Measurements from ENCODE around the gene MXRA7. TPM values are rescaled to one million over a fixed set of nuclear protein-coding genes. Genes with fewer than 3 reads are reported as not detected.
"Not testable (repeated sequence)": the region's sequence is repeated elsewhere in the genome, so short reads cannot be mapped to it uniquely, and the experiment has no call there.

MXRA7 gene
- total and polyA plus RNA-seq, 7 experiments from 2014 or later = 1.8 to 7.5 (median 2.7) TPM

DNA sequence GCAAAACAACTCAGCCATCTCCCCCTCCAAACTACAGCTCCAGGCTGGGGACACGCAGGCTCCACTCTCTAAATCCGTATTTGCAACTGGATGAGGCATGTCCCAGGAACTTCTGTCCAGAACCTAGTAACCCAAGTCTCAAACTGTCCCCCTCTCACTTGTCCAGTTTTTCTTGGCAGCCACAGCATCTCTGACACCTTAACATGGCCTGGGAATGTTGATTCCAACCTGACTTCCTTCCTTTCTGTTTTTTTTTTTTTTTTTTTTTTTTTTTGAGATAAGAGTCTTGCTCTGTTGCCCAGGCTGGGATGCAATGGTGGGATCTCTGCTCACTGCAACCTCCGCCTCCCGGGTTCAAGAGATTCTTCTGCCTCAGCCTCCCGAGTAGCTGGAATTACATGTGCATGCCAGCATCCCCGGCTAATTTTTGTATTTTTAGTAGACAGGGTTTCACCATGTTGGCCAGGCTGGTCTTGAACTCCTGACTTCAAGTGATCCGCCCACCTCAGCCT is 12.2 kb downstream of the MXRA7 start:
- H3K27me3 Mint-ChIP-seq; H3K4me3 ChIP-seq (ENCODE audit: low read length); H3K36me3 ChIP-seq (ENCODE audit: control insufficient read depth in 2 of 3, insufficient read depth in 3 of 3, low read length in 3 of 3); H3K36me3 Mint-ChIP-seq; H3K4me1 ChIP-seq (ENCODE audit: control insufficient read depth in 2 of 2, insufficient read depth in 2 of 2, low read length in 2 of 2); H3K27me3 ChIP-seq (ENCODE audit: control insufficient read depth in 2 of 2, insufficient read depth in 2 of 2, low read length in 2 of 2); CTCF ChIA-PET; H3K9me3 ChIP-seq (ENCODE audit: control insufficient read depth in 2 of 3, low read length in 3 of 3); intact Hi-C loops (cut with micrococcal nuclease); ATAC-seq; H3K9me3 Mint-ChIP-seq; DNase-seq; H3K4me3 Mint-ChIP-seq; POLR2A ChIA-PET; H3K27ac Mint-ChIP-seq; H3K27ac ChIP-seq (ENCODE audit: low read depth, low read length): not testable (repeated sequence)
- H3K4me1 Mint-ChIP-seq = peaks cover 0 to 16% (median 0%) of the 10 kb centered on the region in 7 donors

DNA sequence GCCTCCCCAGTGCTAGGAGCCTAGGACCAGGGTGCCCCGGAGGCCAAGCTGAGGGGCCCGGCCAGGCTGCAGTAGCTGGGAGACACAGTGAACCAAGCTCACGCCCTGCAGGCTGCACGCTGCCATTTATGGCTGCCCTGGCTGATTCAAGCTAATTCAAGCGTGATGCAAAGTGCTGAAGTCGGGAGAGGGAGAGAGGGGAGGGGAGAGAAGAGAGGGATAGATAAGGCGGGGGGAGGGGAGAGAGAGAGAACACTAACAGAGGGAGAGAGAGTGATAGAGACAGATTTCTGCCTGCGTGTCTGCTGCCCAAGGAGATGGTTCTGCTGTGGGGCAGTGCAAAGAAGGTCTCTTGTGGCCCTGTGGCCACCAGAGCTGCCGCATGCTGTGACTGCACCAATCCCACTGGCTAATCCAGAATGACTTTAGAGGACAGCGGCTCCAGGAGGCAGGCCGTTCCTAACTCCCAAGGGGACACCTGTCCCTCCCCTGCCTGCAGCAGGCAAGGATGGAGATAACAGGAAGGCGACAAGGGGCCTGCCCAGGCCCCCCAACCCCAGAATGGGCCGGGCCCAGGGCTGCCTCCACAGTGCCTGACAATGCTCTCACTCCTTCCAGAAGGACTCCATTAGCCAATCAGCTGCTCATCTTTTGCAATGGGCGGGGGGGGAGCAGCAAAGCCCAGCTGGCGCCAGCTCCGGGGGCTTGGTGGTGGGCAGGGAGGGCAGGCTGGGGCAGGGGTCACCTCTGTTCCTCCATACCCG is 12.9 kb downstream of the MXRA7 start:
- Histone ChIP-seq H3K27me3 (ENCODE audit: control insufficient read depth in 2 of 2, insufficient read depth in 2 of 2, low read length in 2 of 2) (no peaks in the 10 kb centered on the region), H3K9me3 (ENCODE audit: control insufficient read depth in 2 of 3, low read length in 3 of 3) (no peaks in the 10 kb centered on the region), H3K4me3 (ENCODE audit: low read length) (no peak overlapping the region), H3K27ac (ENCODE audit: low read depth, low read length) (no peak overlapping the region), H3K4me1 (ENCODE audit: control insufficient read depth in 2 of 2, insufficient read depth in 2 of 2, low read length in 2 of 2) (no peaks in the 10 kb centered on the region), H3K36me3 (ENCODE audit: control insufficient read depth in 2 of 3, insufficient read depth in 3 of 3, low read length in 3 of 3) (no peaks in the 10 kb centered on the region)
- intact Hi-C loops (cut with micrococcal nuclease) = no loop called here
- ATAC-seq (no peak), DNase-seq (no peak)
- H3K4me1 Mint-ChIP-seq = peaks cover 0 to 16% (median 0%) of the 10 kb centered on the region in 7 donors
- no peaks in the 10 kb centered on the region for H3K36me3 Mint-ChIP-seq
- H3K9me3 Mint-ChIP-seq = no peaks in the 10 kb centered on the region
- POLR2A ChIA-PET = interaction anchor here (0.7 kb wide), 1 partner anchor 414 kb away, joined by 3 read pairs; no protein-coding TSS in a partner anchor
- H3K4me3 Mint-ChIP-seq = no peak overlapping the region
- CTCF ChIA-PET = no interaction called here
- peak overlapping the region in 1 of 9 donors; percentile 42 for H3K27ac Mint-ChIP-seq
- peaks cover 0 to 6% (median 0%) of the 10 kb centered on the region in 5 donors for H3K27me3 Mint-ChIP-seq

DNA sequence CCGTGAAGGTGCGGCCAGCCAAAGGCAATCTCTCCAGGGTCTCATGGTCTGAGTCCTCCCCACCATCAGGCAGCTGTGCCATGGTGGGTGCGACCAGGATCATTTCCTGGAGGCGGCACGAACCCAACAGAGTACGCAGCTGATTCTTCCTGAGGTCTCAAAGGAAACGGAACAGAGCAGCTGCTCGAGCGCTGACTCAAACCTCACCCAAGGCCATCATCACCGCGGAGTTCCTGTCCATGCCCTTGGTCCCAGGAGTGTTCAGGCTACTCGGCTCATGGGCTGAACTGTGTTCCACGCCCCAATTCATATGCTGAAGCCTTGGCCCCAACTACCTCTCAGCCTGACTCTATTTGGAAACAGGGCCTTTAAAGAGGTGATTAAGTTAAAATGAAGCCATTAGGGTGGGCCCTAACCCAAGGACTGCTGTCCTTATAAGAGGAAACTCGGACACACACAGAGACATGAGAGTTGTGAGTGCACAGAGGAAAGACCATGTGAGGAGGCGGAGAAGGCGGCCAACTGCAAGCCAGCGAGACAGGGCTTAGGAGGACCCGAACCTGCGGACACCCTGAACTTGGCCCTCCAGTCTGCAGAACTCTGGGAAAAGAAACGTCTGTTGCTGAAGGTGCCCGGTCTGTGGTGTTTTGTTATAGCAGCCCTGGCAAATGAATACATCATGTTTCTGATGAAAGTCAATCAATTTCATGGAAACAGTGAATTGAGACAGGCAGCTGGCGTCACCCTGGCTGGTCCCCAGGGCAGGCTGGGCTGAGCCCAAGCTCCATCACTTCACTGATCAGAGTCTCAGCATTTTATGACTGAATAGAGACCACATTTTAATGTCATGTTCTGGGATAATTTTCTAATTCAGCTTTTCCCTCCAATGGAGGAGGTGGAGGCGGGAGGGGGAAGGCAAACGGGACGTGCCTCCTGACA is 13.7 kb downstream of the MXRA7 start:
- POLR2A ChIA-PET = interaction anchor here (0.7 kb wide), 1 partner anchor 413 kb away, joined by 3 read pairs; no protein-coding TSS in a partner anchor
- no peaks in the 10 kb centered on the region for H3K9me3 Mint-ChIP-seq
- DNase-seq = no peak
- intact Hi-C loops (cut with micrococcal nuclease) = no loop called here
- H3K9me3 ChIP-seq (ENCODE audit: control insufficient read depth in 2 of 3, low read length in 3 of 3) = no peaks in the 10 kb centered on the region
- peak overlapping the region in 1 of 9 donors; percentile 38 for H3K27ac Mint-ChIP-seq
- H3K27me3 ChIP-seq (ENCODE audit: control insufficient read depth in 2 of 2, insufficient read depth in 2 of 2, low read length in 2 of 2) = no peaks in the 10 kb centered on the region
- peaks cover 0 to 6% (median 0%) of the 10 kb centered on the region in 5 donors for H3K27me3 Mint-ChIP-seq
- no peaks in the 10 kb centered on the region for H3K36me3 Mint-ChIP-seq
- no peak for ATAC-seq
- H3K4me3 Mint-ChIP-seq = no peak overlapping the region
- H3K4me1 ChIP-seq (ENCODE audit: control insufficient read depth in 2 of 2, insufficient read depth in 2 of 2, low read length in 2 of 2) = no peaks in the 10 kb centered on the region
- H3K36me3 ChIP-seq (ENCODE audit: control insufficient read depth in 2 of 3, insufficient read depth in 3 of 3, low read length in 3 of 3) = no peaks in the 10 kb centered on the region
- no peak overlapping the region for H3K27ac ChIP-seq (ENCODE audit: low read depth, low read length)
- CTCF ChIA-PET = interaction anchor here (1.1 kb wide), 1 partner anchor 174 kb away, joined by 3 read pairs; no protein-coding TSS in a partner anchor
- H3K4me1 Mint-ChIP-seq = peaks cover 0 to 16% (median 0%) of the 10 kb centered on the region in 7 donors
- no peak overlapping the region for H3K4me3 ChIP-seq (ENCODE audit: low read length)

GRCh38 chr17:76695059-76695831 is 15.5 kb downstream of the MXRA7 start:
- Mint-ChIP-seq H3K27ac (no peak overlapping the region), H3K4me1 (peaks cover 0 to 16% (median 0%) of the 10 kb centered on the region in 7 donors), H3K9me3 (no peaks in the 10 kb centered on the region), H3K4me3 (no peak overlapping the region), H3K27me3 (peaks cover 0 to 6% (median 0%) of the 10 kb centered on the region in 5 donors), H3K36me3 (no peaks in the 10 kb centered on the region)
- Histone ChIP-seq H3K27me3 (ENCODE audit: control insufficient read depth in 2 of 2, insufficient read depth in 2 of 2, low read length in 2 of 2) (no peaks in the 10 kb centered on the region), H3K4me1 (ENCODE audit: control insufficient read depth in 2 of 2, insufficient read depth in 2 of 2, low read length in 2 of 2) (no peaks in the 10 kb centered on the region), H3K36me3 (ENCODE audit: control insufficient read depth in 2 of 3, insufficient read depth in 3 of 3, low read length in 3 of 3) (no peaks in the 10 kb centered on the region), H3K4me3 (ENCODE audit: low read length) (no peak overlapping the region), H3K27ac (ENCODE audit: low read depth, low read length) (no peak overlapping the region), H3K9me3 (ENCODE audit: control insufficient read depth in 2 of 3, low read length in 3 of 3) (no peaks in the 10 kb centered on the region)
- ChIA-PET CTCF (no interaction called here), POLR2A (no interaction called here)
- DNase-seq (no peak), ATAC-seq (no peak)
- intact Hi-C loops (cut with micrococcal nuclease) = no loop called here

DNA sequence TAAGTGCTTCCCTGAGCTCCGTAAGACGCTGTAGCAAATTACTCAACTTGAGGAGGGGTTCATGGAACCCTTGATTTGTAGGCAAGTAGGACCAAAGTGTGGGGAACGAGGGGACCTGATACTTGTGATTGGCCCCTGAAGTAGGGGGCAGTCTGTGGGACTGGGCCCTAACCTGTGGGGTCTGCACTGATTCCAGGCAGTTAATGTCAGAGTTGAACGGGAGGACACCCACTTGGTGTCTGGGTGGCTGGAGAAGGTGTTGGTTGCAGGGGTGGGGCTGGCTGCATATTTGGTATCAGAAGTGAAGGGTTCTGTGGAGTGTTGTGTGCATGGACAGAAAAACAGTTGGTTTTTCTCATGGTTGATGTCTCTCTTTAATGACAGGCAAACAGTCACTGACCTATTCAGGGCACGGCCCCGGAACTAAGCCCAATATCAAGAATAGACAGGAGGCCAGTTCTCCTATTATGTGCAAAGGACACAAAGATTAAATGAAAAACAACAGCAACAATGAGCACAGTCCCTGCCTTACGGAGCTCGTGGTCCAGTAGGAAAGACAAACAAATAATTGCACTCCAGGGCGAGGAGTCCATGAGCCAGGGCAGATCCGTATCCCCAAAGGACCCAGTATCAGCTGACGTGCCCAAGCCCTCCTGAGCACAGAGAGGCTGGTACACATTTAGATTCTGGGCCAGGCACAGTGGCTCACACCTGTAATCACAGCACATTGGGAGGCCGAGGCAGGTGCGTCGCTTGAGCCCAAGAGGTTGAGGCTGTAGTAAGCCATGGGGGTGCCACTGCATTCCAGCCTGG is 19.2 kb downstream of the MXRA7 start:
- Histone ChIP-seq H3K4me1 (ENCODE audit: control insufficient read depth in 2 of 2, insufficient read depth in 2 of 2, low read length in 2 of 2) (no peaks in the 10 kb centered on the region), H3K4me3 (ENCODE audit: low read length) (no peak overlapping the region), H3K27me3 (ENCODE audit: control insufficient read depth in 2 of 2, insufficient read depth in 2 of 2, low read length in 2 of 2) (no peaks in the 10 kb centered on the region), H3K9me3 (ENCODE audit: control insufficient read depth in 2 of 3, low read length in 3 of 3) (no peaks in the 10 kb centered on the region), H3K36me3 (ENCODE audit: control insufficient read depth in 2 of 3, insufficient read depth in 3 of 3, low read length in 3 of 3) (no peaks in the 10 kb centered on the region), H3K27ac (ENCODE audit: low read depth, low read length) (no peak overlapping the region)
- ATAC-seq (no peak), DNase-seq (no peak)
- ChIA-PET CTCF (no interaction called here), POLR2A (interaction anchor here (0.6 to 0.7 kb wide), 3 partner anchors 31 to 237 kb away, joined by 3 to 5 read pairs (median 3); no protein-coding TSS in a partner anchor)
- Mint-ChIP-seq H3K36me3 (no peaks in the 10 kb centered on the region), H3K27ac (no peak overlapping the region), H3K4me1 (peaks cover 0 to 14% (median 0%) of the 10 kb centered on the region in 7 donors), H3K27me3 (peaks cover 0 to 6% (median 0%) of the 10 kb centered on the region in 5 donors), H3K9me3 (no peaks in the 10 kb centered on the region), H3K4me3 (no peak overlapping the region)
- intact Hi-C loops (cut with micrococcal nuclease) = no loop called here
